ENCODE measurements around the gene HEATR9.
A peak's percentile ranks its signal among the peaks of the same experiment; 100 is the strongest.

HEATR9 gene

DNA sequence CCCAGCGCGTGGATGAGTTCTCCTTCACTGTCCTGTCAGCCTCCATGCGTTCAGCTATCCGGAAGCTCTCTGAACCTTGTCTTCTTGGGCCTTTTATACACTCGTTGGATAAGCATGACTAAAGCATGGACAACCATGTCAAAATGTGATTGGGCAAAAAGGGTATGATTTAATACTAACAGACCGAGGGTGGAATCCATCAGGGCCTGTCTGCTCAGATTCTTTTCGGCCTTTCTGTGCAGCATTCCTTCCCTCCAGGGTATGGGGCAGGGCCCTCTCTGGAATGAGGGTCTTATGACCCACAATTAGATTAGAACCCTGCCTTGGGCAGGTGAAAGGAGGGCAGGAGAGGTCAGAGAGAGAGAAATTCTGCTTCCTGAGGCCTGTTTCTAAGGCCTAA, 25.5 kb upstream of the HEATR9 start:
- no peak for DNase-seq (ENCODE audit: low spot score)
- in situ Hi-C loops (cut with MboI; ENCODE audit: low pct_unique_long_range_greater_than_20kb, low sequenced_read_pairs, unreplicated experiment): no loop called here
- TF ChIP-seq, protein P1, sequence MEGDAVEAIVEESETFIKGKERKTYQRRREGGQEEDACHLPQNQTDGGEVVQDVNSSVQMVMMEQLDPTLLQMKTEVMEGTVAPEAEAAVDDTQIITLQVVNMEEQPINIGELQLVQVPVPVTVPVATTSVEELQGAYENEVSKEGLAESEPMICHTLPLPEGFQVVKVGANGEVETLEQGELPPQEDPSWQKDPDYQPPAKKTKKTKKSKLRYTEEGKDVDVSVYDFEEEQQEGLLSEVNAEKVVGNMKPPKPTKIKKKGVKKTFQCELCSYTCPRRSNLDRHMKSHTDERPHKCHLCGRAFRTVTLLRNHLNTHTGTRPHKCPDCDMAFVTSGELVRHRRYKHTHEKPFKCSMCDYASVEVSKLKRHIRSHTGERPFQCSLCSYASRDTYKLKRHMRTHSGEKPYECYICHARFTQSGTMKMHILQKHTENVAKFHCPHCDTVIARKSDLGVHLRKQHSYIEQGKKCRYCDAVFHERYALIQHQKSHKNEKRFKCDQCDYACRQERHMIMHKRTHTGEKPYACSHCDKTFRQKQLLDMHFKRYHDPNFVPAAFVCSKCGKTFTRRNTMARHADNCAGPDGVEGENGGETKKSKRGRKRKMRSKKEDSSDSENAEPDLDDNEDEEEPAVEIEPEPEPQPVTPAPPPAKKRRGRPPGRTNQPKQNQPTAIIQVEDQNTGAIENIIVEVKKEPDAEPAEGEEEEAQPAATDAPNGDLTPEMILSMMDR (IDR thresholded peaks at IDR 0.05; ENCODE audit: extremely low read depth, insufficient read depth, missing control alignments): no peak

DNA sequence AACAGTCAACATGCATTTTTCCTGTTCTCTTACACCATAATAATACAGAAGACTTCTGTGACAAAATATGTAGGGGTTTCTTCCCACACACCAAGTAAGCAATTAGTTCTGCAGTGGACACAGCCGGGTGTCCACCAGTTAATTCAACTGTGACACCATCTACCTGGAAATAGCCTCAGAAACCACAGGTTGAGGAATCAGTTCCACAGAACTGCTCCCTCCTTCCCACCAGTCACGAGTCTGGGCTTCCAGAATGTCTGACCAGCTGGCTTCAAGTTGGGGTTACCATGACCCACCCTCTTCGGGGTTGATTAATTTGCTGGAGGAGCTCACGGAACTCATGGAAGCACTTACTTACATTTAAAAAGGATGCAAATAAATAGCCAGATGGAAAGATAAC, 25.1 kb upstream of the HEATR9 start:
- TF ChIP-seq, protein P1 (IDR thresholded peaks at IDR 0.05; ENCODE audit: extremely low read depth, insufficient read depth, missing control alignments): no peak
- in situ Hi-C loops (cut with MboI; ENCODE audit: low pct_unique_long_range_greater_than_20kb, low sequenced_read_pairs, unreplicated experiment): no loop called here
- no peak for DNase-seq (ENCODE audit: low spot score)

DNA sequence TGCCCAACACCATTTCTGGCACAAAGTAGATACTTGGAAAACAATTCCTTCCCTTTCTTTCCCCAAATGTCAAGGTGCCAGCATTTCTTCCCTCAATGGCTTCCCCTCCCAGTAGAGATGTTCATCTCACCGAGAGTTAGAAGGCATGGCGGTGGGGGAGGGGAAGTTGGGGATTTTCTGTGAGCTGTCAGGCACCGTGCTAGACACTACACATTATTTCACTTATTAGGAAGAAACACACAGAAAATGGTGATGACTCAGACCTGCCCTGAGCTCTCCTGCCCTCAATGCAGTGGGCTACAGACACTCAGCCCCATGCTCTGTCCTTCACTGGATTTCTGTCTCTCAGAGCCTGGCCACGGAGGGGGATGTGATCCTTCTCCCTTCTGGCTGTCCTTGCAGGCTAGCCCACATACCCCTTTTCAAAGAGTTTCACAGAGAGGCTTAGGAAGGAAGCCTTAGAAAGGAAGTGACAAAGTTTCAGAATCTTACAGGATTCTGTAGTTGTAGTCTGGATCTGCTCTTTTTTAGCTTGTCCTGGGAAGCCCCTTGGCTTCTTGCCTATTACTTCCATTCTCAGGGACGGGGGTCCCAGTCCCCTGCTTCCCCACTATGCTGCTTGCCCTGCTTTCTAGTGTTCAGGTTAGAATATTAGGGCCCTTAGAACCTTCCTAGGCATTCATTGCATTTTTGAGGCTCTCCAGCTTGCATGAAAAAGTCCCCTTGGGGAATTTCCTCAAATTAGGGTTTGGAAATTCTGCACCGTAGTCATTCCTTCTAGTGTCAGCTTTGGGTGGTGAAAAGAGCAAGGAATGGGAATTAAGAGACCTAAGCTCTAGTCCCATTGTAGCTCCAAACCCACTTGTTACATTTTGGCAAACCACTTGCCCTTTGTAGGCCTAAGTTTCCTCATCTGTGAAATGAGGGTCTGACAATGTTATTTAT, 23.7 kb upstream of the HEATR9 start:
- DNase-seq (ENCODE audit: low spot score): peak; percentile 62
- in situ Hi-C loops (cut with MboI; ENCODE audit: low pct_unique_long_range_greater_than_20kb, low sequenced_read_pairs, unreplicated experiment): no loop called here
- TF ChIP-seq, protein P1 (IDR thresholded peaks at IDR 0.05; ENCODE audit: extremely low read depth, insufficient read depth, missing control alignments): no peak

DNA sequence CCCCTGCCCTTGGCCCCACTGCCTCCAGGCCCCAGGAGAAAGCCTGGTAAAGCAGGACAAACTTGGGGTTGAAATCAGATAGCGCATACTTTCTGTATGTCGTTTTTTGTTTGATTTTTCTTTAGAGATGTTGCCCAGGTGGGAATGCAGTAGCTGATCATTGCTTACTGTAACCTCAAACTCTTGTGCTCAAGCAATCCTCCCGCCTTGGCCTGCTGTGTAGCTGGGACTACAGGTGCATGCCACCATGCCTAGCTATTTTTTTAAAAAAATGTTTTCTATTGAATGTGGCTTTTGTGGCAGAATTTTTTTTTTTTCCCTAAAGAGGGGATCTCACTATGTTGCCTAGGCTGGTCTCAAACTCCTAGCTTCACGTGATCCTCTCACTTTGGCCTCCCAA, 22.6 kb upstream of the HEATR9 start:
- in situ Hi-C loops (cut with MboI; ENCODE audit: low pct_unique_long_range_greater_than_20kb, low sequenced_read_pairs, unreplicated experiment): no loop called here

DNA sequence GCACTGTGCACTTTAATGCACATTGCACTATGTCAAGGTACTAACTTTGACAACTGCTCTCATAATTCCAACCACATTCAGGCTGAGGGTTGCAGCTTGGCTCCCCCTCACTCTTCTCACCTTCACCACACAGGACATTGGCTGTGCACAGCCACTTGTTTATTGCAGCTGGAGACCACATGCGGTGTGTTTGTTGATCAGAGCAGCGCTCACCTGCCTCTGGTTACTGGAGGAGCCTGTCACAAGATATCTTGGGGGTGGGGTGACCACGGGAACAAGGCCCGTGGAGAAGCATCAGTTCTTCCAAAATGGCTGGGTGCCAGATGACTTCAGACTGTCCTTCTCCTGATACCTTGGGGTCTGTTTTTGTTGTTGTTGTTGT, 22.1 kb upstream of the HEATR9 start:
- no peak for DNase-seq (ENCODE audit: low spot score)
- in situ Hi-C loops (cut with MboI; ENCODE audit: low pct_unique_long_range_greater_than_20kb, low sequenced_read_pairs, unreplicated experiment): no loop called here
- TF ChIP-seq, protein P1 (IDR thresholded peaks at IDR 0.05; ENCODE audit: extremely low read depth, insufficient read depth, missing control alignments): no peak

More for the DNA sequence above, 22.6 kb upstream of the HEATR9 start:
- no peak for DNase-seq (ENCODE audit: low spot score)
- TF ChIP-seq, protein P1 (IDR thresholded peaks at IDR 0.05; ENCODE audit: extremely low read depth, insufficient read depth, missing control alignments): no peak

DNA sequence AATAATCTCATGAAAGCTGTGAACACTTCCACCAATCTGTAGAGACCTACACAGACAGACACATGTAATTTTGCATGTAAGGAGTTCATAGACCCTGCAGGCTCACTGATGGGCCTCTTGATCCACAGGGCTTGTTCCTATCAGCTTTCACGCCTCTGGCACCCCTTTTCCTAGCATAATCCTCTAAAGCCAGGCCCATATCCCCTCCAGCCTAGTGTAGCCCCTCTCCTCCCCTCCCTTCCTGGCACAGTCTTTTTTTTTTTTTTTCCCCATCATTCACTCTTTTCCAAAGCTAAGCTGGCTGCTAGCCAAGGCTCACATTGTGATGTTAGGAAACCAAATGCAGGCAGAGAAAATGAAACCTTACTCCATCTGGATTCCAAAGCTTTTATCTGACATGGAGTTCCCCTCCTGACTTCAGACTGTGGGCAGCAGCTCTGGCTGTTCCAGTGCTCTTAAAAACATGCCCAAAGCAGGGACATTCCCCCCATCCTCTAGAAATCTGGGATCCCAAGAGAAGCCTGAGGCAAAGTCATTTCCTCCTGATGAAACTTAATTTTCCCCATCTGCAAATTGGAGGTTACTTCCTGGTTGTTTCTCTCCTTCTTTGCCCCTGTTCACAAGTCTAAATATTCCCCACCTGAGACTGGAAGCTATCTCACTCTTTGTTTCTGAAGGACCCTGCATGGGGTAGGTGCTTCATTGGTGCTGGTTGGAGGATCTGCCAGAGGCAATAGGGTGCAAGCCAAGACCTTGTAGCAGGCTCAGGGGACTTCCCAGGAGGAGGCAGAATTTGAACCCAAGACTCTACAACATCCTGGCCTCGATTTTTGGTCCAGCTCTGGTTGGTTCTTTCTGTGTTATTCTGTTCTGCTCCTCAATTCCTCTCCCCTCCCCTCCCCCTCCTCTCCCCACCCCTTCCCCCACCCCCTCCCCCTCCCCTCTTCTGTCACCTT, 21.4 kb upstream of the HEATR9 start:
- in situ Hi-C loops (cut with MboI; ENCODE audit: low pct_unique_long_range_greater_than_20kb, low sequenced_read_pairs, unreplicated experiment): no loop called here
- no peak for DNase-seq (ENCODE audit: low spot score)
- TF ChIP-seq, protein P1 (IDR thresholded peaks at IDR 0.05; ENCODE audit: extremely low read depth, insufficient read depth, missing control alignments): no peak
